CD4-positive, alpha-beta T cell treated with Interleukin-17A for 1 hour (primary cell): ENCODE measurements around the gene SYT1.
"Not testable (repeated sequence)": the region's sequence is repeated elsewhere in the genome, so short reads cannot be mapped to it uniquely, and the experiment has no call there.

Source experiments
- DNase-seq: peaks from one replicate; pipeline ENCODE4 v3.0.0-alpha.2; 2020

The SYT1 gene

DNA sequence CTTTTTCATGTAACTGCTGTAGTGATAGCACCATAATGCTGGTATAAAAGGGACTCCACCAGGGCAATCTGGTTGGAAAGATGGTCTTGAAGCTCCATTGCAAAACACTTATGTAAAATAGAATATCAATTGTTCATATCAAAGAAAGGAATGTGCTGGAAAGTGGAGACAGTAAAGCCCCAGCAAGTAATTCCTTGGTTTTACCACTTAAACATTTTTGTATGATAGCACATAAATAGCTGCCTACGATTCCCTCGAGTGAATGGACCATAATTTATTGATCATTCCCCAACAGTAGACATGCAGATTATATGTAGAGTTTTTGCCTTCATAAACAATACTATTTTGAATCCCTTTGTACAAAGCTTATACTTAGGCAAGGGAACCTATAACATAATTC, 550.7 kb downstream of the SYT1 start:
- DNase-seq, result no peak

DNA sequence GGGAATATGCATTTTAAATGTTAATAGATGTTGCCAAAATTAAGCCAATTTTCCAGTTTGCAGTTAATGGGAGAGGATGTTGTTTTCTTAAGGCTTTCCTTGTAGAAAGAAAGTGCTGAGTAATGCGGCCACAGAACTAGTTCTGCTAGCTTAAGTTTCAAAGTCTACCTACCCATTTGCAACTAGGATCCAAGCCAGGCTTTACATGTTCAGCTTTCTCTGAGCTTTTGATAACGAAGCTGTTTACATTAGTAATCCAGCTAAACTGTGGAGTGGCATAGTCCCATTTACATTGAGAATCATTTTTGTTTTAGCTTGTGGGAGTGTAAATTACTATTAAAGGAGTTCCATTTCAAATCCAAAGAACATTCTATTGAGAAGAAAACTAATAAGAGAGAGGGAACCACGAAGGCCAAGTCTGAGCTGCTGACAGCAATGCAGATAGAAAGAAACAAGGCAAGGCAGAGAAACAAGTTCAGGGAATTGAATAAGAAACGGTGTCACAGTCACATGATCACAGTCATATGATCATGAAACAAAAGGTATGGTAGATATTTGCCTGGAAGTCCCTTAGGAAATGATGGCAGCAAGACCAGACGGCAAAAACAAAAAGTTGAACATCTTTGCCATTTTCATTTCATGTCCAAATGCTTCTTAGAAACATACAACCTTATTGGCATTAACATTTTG, 551.3 kb downstream of the SYT1 start:
- DNase-seq, result no peak

DNA sequence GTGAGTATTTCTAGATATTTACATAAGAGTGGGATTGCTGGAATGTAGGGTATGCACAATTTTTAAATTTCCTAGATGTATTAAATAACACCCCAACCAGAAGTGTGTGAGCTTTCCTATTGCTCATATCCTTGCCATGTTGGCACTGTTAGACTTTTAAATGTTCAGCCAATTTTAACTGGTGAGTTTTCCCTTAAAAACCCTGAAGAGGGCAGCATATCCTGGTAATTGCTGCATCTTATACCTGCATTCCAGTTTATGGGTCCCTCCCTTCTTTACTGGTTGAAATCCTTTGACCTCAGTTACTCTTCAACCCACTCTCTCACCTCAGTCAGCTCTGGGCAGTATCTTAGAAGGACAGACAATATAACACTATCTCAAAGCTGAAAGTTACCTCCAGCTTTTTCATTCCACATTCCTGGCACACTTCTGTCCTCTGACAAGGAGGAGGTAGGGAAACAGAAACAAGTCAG, 555.6 kb downstream of the SYT1 start:
- DNase-seq, result no peak

GRCh38 chr12:79421236-79421740, 556.7 kb downstream of the SYT1 start:
- no peak for DNase-seq

DNA sequence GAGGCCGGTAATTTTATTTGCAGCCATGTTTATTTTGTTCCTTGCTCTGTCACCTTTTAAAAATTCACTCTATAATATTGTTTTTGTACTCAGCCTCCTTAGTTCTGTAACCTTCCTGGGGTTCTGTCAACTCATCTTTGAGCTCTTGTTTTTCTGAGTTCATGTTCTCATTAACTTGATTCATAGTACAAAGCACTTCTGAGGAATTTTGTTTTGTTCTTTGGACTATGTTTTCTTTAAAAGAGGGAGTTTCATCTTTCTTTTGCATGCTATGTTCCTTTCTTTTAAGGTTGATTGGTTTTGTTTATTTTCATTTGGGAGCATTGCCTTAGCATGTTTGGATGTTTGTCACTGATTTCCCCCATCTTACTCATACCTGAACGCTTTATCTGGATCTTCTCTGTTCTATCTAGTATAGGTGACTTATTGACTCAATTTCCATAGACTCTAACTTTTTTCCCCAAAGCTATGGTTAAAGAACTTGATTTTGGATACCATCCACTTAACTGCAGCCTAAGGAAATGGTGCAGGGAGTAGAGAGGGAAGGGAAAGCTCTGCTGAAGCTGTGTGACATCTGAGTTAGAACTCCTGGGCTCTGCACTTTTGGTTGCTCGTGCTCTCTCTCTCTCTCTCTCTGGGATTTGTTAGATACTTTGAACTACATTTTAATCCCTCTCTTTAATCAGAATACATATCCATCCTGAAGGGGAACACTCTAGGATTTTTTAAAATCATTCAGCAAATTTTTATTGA, 557.7 kb downstream of the SYT1 start:
- DNase-seq, result no peak

GRCh38 chr12:79423560-79423959, 559.0 kb downstream of the SYT1 start:
- DNase-seq, result no peak

DNA sequence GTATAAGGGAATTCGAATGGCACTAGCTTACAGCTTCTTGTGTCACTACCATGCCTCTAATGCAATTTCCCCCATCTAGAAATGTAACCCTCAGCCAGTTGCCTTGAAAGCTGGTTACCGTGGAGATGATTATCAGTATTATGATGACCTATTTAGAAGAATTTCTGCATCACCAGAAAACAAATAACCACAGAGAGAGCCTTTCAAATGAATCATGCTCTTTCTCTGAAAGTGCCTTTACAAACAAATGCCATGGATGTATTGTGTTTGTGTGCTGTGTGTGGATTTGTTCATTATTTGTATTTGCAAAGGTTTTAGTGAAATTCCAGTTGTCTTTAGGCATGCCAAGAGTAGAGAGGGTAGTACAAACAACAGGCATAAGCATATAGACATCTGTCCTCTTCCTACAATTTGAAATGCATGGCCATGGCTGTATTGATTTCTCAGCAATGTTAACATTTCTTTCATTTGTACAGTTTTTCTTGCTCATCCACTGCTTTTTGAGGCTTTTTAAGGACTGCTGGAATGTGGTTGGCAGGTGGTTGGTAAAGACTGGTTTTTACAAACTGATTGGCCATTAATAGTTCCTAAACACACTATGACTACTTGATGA, 559.6 kb downstream of the SYT1 start:
- DNase-seq, result no peak

- DNase-seq, result no peak
Observed at GRCh38 chr12:79426121-79426520, 561.5 kb downstream of the SYT1 start.

GRCh38 chr12:79426744-79427143, 562.2 kb downstream of the SYT1 start:
- not testable (repeated sequence) for DNase-seq

- no peak for DNase-seq
Observed at GRCh38 chr12:79433465-79434072, 569.0 kb downstream of the SYT1 start.

DNA sequence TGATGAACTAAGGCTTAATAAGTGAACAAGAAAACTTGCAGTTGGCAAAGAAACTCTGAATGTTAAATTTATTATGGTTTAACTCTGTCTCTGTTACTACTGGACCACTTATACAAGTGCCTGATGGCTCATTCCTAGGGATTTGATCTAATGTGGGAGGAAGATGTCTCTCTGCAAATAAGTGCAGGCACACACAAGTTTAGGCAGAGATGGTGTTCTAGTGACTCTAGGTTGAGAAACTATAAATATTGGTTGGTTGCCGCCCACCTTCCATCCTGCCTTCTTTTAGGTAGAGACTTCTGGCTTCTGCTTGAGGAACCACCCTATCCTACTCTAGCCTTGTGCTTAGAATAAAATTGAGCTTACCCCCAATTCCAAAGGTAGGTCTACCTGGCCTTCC, 570.0 kb downstream of the SYT1 start:
- no peak for DNase-seq

GRCh38 chr12:79435742-79436141, 571.2 kb downstream of the SYT1 start:
- no peak for DNase-seq

- no peak for DNase-seq
Observed at GRCh38 chr12:79438480-79439174, 574.1 kb downstream of the SYT1 start.

DNA sequence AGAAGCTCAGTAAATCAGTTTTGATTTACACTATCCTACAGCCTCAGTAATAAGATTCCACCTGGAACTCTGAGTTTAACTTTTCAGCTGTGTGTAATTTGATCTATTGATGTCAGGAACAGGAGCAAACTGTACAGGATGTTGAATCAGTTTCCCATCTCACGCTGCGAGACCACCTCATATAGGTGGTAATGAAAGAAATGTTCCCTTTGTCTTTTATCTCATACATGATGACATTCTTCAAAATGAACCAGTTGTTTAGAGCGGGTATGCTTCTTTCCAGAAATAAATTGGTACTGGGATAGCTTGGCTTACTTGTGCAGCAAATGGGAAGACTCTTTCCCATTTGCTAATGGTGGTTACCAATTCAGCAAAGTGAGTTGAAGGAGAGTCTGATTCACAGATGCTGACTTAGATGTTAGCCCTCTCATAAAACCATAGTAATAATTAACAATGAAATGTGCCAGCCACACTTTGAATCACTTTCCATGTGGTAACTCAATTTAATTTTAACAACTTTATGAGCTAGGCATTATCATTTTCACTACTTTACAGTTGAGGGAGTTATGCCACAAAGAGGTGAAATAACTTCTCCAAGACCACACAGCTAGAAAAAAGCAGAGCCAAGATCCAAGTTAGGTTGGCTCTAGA, 574.7 kb downstream of the SYT1 start:
- no peak for DNase-seq

DNA sequence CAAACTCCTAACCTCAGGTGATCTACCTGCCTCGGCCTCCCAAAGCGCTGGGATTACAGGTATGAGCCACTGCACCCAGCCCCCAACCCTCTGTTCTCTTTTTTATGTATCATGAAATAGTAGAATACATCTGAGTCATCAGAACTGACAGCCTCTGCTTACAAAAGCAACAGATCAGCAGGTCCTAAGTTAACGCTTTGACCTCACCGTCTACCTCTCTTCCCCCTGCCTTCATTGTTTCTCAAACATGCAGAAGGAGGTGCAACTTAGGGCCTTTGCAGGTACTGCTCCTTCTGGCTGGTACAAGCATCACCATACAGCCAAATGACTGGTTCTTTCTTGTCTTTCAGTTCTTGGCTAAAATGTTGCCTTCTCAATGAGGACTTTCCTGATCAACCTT, 577.0 kb downstream of the SYT1 start:
- DNase-seq, result no peak

- no peak for DNase-seq
Observed at GRCh38 chr12:79442396-79442795, 577.8 kb downstream of the SYT1 start.

GRCh38 chr12:79444089-79444488, 579.5 kb downstream of the SYT1 start:
- no peak for DNase-seq

- no peak for DNase-seq
Observed at GRCh38 chr12:79448816-79449215, 584.2 kb downstream of the SYT1 start.

DNA sequence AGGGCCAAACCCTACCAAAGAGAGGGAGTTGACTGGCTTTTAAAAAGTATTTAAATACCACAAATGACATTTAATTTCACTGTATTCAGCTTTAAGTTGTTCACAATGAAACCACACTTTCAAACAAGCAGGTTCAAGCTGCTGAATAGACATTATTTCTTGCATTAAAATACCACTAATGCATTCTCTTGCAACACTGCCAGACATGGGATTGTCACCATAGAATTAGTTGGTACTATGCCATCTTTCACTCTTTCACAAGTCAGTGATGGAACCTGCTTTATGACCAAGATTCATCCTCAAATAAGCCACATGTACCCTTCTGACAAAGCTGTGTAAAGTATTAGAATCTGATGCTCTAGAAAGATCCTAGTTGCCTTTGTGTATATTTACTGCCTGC, 586.8 kb downstream of the SYT1 start:
- DNase-seq, result no peak

GRCh38 chr12:79451978-79452377, 587.4 kb downstream of the SYT1 start:
- DNase-seq, result no peak

DNA sequence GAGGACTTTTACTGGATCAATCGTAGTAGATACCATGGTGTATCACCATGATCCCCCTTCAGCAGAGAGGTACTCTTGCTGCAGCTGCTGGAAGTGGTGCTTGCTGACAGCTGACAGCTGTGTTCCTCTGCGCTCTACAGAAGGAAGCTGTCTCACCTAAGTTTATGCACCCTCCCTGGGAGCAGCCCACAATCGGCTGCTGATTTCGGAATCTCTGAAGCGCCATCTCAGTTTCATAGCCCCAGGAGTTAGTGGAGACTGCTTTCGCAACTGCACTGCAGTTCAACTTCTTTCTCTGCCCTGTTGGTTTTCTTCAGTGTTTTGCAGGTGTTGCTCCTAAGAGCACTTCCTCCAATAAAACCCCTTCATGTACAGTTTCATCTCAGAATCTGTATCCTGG, 588.3 kb downstream of the SYT1 start:
- no peak for DNase-seq

DNA sequence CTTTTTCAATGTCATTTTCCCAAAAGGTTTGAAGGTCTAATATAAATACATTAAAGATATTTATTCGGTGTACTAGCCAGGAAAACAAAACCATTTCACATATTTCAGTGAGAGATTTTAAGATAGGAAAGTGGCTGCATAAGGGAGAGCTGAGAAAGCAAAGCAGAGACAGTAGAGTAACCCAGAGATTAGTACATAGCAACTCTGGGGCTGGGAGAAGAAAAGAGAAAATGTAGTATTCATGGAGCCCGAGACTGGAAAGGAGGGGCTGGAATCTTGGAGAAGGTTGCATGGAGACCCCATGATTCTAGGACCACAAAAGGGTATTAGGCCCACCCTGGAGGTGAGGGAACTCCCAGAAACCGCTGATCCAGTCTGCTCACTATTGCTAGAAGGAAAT, 589.2 kb downstream of the SYT1 start:
- no peak for DNase-seq
